Measurements from ENCODE around the gene CASZ1.

Gene CASZ1

DNA sequence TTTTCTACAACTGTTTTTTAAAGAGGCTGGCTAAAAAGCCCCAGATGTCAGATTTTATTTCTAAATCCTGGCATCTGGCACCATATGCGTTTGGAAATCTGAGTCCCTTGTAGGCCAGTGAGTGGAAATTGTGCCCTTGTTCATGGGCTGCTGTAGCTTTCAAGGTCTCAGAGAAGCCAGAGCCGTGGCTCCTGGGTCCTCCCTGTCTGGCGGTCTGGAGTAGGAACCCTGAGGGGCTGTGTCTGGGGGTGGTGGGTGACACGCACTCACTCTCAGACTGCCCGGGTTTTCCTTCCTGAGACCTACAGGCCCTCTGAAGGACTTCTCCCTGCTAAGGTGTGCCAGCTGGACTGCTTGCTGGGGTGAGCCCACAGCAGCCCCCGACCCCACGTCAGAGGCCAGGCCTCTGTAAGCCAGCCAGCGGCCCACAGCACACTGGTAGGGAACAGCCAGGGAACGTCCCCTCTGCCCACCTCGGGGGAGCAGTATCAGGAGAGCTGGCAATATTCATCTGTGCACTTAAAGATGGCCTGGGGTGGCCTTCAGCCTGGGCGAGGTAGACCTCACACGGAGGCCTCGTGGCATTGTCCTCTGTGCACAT is 170.2 kb downstream of the CASZ1 start:
- DNase-seq (ENCODE audit: low read depth in 2 of 2) = no peak

DNA sequence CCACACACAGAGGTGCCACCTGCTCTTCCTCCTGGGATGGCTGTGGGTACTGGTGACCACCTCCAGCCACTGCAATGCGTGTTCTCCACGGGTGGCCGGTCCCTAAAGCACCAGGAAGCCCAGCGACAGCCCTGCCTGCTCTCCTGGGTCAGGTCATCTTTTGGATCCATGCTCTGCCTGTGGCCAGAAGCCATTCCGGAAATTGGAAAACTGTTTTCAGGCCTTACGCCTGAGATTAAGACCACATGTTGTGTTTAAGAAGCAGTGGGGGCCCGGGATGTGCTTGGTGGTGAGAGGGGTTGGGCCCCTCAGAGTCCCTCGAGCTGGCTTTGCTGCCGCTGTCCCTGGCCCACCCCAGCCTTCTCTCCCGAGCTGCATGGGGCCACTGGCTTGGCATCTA is 170.9 kb downstream of the CASZ1 start:
- DNase-seq (ENCODE audit: low read depth in 2 of 2) = no peak

DNA sequence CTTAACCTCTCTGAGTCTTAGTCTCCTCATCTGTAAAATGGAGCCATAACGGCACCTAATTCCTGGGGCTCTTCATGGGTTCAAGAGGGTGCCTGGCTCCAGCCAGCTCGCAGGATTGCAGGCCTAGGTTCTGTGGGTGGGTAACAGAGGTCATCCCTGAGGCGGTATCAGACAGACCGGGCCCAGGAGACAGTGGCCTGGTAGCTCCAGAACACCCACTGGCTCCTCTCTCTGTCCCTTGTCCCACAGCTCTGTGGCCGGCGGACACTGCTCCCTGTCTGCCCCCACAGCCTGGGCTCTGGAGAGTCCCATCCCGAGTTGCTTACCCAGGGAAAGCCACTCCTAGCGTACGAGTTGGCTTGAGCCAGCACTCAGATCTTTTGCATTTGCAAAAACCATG is 171.4 kb downstream of the CASZ1 start:
- DNase-seq (ENCODE audit: low read depth in 2 of 2) = no peak

DNA sequence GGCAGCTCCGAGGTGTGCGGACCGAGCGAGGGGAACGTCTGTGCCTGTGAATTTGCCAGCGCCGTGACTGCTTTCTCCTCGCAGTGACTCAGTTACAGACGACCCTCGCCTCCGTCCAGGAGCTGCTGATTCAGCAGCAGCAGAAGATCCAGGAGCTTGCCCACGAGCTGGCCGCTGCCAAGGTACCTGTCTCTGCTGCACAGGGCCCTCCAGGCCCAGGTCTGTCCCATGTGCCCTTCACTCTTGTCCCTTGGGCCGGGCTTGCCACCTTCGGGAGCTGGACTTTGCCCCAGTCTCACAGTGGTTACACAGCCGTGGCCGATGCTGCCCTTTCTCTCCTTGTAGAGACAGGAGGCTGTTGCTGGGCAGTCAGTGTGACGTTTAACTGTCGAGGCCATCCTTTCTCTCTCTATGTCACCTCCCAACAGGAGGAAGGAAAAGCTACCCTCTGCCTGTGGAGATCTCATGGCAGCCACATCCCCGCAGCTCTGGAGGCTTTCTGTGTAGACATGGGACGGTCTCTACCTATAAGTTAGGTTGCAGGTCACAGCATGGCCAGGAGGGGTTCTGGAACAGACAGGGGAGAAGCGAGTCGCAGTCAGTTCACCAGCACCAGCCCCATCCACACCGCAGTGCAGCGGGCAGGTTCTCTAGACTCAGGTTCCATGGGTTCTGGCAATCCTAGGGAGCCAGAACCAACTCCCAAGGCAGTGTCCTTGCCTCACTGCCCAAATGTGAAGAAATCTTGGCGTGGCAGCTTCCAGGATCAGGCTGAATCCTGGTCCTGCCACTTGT is 172.0 kb downstream of the CASZ1 start:
- DNase-seq (ENCODE audit: low read depth in 2 of 2) = no peak

DNA sequence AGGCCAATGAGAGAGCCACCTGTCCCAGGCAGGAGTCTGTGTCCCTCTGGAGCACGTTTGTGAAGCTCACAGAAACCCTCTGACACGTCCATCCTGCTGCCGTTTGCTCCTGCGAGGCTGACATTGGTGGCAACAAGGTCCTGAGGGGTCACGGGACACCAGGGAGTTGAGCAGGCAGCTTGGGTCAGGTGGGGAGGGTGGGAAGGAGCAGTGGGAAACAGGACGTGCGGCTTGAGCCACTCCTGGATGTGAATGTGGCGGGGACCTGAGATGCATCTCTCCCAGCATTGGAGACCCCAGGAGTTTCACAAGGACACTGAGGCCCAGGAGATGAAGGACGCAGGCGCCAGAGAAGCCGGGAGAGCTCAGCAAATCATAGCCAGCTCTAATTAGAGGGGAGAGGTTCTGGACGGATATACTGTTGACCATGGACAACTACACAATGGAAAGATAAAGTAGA is 172.7 kb downstream of the CASZ1 start:
- no peak for DNase-seq (ENCODE audit: low read depth in 2 of 2)

DNA sequence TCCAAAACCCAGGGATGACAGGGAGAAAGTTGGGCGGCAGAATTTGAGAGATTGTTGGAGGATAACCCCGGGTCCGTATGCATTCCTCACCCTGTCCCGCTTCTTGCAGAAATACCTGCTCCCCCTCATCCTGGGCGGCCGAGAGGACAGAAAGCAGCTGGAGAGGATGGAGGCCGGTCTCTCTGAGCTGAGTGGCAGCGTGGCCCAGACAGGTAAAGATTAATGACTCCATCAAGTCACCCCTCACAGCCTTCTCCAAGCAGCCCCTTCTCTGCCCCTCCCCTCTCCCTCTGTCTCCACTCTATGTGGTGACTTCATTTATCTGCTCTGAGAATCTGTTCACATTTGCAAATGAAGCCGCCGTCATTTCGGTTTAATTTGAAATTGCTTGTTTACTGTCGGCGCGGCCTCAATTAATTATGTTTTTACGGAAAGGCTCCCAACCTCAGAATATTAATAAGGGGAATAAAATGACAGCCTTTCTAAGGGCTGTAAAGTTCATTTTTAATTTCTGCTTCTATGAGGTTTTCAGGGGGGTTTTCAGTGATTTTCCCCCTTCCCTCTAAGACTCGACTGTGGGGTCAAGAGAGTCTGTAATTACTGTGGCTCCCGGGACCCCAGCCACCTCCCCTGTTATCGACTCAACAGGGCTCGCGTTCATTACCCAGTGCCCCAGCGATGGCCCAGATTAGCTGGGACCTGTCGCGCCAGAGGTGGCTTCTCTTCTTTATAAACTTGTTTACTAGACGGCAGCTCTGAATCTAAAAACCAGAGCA is 173.3 kb downstream of the CASZ1 start:
- no peak for DNase-seq (ENCODE audit: low read depth in 2 of 2)

DNA sequence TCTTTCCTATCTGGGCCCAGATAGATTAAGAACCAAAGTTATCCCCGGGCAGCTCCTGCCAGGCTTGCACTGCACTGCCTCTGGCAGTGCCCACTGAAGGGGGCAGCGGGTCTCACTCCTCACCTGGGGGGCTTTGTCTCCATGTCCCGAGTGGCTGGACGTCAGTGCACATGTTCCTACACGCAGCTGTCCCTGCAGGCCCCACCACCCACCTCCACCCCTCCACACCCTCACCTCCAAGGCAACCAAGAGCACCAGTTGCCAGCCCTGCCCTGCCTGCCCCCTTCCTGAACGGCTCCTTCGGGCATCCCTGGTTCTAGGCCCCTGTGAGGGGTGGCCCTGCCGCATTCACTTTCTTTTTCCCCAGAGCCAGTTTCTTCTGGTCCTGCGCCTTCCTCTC is 174.5 kb downstream of the CASZ1 start:
- DNase-seq (ENCODE audit: low read depth in 2 of 2) = no peak

DNA sequence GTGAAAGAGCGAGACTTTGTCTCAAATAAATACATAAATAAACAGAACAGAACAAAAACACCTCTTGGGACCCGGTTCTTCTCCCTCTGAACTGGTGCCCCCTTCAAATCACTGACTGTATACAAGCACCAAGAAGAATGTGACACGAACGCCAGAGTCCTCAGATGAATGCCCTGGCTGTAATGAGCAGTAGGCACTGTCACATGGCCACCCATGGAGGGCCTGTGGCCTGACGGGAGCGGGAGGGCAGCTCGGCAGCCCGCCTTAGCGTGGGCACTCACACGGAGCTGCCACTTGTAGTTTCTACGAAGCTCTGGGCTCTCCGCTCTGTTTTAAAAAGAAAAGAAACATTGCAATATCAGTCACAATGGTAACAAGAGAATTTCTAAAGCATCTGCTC is 175.7 kb downstream of the CASZ1 start:
- no peak for DNase-seq (ENCODE audit: low read depth in 2 of 2)

DNA sequence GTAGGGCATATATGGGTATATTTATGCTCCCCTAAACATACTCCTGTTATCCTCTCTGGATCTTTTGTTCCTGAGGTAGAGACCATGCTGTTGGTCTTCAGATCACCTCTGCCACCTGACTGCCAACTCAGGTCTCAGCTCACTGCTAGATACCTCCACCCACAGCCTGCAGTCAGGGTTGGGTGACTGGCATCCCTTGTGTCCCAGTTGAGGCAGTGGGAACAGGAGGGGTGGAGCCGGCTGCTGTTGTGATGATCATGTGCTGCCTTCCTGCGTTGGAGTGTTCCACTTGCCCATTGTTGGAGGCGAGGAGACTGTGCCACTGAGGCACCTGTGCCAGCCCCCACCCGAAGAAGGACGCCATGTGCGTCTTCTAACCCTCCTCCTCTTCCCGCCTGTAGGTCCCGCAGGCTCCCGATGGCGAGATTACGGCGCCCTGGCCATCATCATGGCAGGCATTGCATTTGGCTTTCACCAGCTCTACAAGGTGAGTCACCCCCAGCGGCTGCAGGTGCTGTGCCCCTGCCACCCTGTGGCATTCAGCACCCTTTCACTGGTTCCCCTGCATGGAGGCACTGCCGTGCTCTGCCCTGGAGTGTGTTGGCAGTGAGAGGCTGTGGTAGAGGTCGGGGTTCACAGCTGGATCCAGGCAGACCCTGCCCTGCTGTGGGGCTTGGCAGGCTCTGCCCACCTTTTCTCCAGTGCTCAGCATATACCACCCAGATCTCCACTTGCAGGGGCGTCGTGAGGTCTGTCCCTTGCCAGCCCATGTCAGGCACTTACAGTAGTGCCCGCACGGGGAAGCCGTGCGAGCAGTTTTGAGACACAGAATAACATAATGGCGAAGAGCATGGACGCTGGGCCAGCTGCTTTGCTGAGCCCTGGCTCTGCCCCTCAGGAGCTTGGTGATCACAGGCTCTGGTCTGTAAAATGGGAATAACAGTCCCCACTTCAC is 178.2 kb downstream of the CASZ1 start:
- DNase-seq (ENCODE audit: low read depth in 2 of 2) = no peak

DNA sequence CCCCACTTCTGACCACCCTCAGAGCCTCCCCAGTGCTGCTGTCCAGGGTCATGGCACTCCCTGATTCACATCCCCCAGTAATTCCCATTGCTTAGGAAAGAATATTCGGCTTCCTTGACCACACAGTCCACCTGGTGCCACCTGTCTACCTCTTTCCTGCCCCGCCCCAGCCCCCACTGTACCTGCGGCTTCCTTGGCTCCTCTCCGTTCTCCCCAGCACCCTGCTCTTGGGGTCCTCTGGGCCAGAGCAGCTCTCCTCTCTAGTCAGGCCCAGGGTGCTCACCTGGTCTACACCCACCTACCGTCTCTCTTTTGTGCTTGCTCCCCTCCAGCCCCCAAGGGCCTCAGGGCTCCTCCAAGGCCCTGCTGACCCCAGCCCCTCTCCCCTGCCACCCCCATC is 179.1 kb downstream of the CASZ1 start:
- no peak for DNase-seq (ENCODE audit: low read depth in 2 of 2)

DNA sequence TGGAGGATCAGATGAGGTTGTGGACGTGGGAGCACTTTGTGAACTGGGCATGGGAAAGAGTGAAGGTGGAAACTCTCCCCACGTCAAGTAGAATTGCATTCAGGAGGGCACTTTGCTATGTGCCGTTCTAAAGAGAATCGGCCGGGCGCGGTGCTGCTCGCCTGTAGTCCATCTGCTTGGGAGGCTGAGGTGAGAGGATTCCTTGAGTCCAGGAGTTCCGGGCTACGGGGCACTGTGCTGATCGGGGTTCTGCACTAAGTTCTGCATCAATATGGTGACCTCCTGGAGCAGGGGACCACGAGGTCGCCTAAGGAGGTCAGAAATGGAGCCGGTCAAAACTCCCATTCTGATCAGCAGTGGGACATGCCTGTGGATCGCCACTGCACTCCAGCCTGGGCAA is 179.8 kb downstream of the CASZ1 start:
- no peak for DNase-seq (ENCODE audit: low read depth in 2 of 2)

DNA sequence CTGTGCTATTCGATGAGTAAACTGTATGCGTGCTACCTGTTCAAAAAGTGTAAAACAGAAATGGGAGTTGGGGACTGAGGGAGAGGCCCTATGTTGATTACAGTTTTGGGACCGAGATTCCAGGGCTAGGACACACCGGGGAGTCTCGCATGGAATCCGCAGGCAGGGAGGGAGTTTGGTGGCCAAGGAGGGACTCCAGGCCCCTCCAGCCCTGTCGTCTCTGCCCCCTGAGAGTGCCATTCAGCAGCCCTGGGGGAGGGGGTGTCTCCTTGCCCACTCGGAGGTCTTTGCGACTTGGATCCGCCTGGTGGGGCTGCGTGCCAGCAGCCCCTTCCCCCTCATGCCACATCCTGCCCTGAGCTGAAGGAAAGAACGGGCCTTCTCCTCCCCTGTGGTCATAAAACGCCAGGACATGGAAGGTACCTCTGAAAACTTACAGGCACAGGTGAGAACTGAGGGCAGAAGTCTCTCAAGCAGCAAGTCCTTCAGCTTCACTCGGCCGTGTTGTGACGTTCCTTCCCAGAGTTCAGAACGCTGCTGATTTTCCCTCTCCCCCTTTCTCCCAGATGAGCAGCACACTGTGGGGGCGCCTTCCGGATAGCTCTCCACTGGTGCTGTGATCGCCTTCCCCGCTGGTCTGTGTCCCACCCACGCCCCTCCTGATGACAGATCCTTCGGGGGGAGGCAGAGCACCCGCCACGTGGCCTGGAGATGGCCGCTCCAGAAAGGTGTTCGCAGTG is 180.3 kb downstream of the CASZ1 start:
- DNase-seq (ENCODE audit: low read depth in 2 of 2) = no peak

DNA sequence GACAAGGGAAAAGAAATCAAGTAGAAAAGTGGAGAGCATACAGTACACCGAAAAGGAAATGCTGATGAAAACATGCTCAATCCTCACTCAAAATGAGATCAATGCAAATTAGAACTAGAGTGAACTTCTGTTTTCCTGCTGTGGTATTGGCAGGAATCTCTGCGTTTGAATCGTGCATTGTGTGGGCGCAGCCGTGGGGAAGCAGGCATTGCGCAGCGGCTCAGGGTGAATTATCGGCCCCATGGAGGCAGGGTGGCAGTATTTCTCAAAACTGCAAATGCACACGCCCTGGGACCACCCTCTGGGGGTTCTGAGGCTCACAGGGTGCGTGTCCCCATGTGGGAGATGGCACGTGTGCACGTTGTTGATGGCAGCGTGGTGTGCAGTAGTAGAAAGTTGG is 181.1 kb downstream of the CASZ1 start:
- no peak for DNase-seq (ENCODE audit: low read depth in 2 of 2)

DNA sequence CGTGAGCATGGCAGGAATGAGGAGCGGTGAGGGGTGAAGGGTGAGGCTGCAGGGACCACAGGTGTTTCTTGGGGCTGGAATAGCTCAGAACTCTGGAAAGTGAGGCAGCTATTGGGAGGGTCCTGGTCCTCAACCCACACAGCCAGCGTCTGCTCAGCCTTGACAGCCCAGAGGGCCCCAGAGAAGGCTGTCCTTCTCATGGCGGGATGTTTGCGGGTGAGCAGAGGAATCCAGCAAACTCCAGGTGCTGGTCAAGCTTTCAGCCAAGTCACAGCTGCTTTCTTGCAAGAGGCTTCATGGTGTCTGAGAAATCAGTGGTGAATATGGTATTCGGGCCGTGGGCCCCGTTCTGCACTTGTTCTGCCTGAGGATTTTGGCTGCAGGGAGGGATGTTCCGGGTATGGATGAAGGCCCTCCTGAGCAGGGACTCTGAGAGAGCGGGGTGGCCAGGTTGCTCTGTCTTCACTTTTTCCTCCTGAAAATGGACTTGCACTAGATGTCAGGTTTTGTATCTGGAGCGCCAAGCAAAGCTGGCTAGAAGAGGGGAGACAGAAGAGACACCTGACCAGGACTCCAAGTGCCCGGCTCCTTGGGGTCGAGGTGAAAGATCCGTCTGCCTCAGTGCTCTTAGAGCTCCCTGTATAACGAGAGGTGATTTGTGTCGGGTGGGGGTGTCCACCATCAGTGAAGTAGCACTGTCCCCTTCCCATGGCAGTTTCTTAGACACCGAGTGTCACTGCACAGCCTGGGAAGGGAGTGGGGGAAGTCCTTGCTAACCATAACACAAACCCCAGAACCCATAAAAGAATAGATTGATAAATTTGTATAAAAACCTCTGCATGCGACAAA is 181.8 kb downstream of the CASZ1 start:
- DNase-seq (ENCODE audit: low read depth in 2 of 2) = no peak

DNA sequence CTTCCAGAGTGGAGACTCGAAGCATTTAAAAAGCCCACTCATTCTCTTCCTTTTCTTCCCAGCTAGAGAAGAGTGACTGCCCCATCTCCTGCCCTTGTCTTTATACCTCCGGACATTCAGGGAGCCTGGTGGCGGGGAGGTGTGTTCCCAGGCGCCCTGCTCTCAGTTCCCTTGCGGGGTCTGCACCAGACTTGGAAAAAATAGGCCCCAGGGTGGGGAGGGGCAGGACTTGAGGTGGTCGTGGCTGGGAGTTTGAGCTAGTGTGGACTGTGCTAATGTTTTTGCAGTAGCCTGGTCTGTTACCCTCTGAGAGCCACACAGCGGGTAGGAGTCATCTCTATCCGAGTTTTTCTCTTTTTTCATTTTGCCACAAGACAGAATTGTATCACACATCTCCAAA is 182.6 kb downstream of the CASZ1 start:
- no peak for DNase-seq (ENCODE audit: low read depth in 2 of 2)

DNA sequence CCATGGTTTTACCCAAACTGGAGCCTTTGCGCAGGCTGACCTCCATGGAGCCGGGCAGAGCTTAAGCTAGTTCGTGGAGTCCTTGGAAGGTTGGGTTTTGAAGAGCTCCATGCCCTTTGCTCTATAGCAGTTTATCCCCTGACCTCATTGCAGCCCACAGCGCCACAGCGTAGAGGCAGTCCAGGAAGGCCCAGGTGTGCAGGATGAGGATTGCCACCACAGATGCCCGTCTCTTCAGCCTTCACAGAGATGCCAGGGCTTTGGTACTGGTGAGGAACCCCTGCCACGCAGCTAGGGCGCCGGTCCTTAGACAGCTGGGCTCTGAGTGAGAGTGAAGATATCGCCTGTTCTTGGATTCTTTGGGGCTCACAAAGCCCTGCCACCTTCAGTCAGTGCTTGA is 183.1 kb downstream of the CASZ1 start:
- DNase-seq (ENCODE audit: low read depth in 2 of 2) = no peak

DNA sequence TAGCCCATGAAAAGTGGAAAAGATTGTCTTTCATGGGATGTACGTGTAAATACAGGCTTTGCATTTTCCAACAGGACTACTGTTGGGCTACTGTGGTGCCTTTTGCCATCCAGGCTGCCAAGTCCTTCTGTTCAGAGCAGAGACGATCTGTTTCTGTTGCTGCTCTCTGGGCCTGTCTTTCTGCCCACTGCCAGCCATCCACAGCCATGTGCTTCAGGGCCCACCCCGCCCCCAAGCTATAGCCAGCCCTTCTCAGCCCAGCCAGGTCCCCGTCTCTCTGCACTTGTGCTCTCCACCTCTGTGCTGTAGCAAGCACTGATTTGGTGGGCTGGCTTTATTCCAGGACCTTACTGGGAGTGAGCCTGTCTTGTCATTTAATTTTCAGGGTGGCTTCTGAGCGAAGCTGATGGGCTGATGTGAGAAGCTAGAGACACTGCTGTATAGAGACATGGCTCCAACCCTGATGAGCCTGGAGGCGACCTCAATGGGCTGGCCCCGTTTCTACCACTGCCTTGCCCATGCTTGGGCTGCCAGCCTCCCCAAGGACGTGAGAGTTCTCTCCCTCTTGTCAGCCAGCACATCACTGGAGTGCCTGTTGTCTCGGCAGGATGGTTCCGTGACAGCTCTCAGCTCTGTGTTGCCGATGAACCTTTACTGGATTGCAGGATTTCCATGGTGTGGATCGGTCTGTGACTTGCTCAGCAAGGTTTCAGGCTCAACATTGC is 183.8 kb downstream of the CASZ1 start:
- no peak for DNase-seq (ENCODE audit: low read depth in 2 of 2)

DNA sequence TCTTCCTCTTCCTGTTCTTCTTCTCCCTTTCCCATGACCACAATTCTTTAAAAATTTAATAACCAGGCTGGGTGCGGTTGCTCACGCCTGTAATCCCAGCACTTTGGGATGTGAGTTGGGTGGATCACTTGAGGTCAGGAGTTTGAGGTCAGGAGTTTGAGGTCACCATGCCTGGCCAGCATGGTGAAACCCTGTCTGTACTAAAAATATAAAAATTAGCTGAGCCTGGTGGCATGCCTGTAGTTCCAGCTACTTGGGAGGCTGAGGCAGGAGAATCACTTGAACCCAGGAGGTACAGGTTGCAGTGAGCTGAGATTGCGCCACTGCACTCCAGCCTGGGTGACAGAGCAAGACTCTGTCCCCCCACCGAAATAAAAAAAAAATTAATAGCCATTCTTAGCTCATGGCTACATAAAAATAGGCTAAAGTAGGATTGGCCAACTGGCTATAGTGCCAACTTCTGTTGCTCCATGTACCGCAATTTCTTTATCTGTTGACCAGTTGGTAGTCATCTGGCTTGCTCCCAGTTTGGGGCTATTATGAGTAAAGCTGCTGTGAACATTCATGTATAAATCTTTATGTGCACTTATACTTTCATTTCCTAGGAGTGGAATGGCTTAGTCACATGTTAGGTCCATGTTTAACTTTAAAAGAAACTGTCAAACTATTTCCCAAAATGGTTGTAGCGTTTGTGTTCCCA is 185.4 kb downstream of the CASZ1 start:
- DNase-seq (ENCODE audit: low read depth in 2 of 2) = no peak

DNA sequence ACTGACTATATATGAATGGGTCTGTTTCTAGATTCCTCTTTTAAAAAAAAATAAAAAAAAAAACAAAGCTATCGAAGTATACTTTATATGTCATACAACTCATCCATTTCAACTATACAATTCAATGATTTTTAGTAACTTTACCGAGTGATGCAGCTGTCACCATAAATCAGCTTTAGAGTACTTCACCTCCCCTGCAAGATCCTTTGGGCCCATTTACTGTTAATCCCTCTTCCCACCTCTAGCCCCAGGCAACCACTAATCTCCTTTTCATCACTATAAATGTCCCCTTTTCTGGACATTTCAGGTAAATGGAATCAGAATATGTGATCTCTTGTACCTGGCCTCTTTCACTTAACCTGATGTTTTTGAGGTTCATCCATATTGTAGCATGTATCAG is 187.8 kb downstream of the CASZ1 start:
- DNase-seq (ENCODE audit: low read depth in 2 of 2) = no peak

Data from stimulated activated CD4-positive, alpha-beta T cell treated with anti-CD3 and anti-CD28 coated beads, Interleukin-4, amount 100 ng/mL, for 48 hours (primary cell).